Fibroblast of the aortic adventitia (primary cell): ENCODE measurements around the gene CTTNBP2NL. TPM values are rescaled to one million over a fixed set of nuclear protein-coding genes. Genes with fewer than 3 reads are reported as not detected.

Experiments used
- DNase-seq: peaks from one replicate; pipeline ENCODE4 v3.0.0-alpha.2; 2010; ENCODE audit warnings: low read depth
- H3K4me3 ChIP-seq: 2 replicates; pipeline ENCODE4 v1.5.1; 2011; ENCODE audit warnings: low read depth, mild to moderate bottlenecking, control low read depth, low read length, moderate library complexity
- total RNA-seq: library from RNA; depleted of rRNA; stranded (reverse); fragments of >200 nt; gene quantifications from 2 replicates; pipeline ENCODE4 v1.2.3, GENCODE V29; 2012; ENCODE audit warnings: low replicate concordance
- TF ChIP-seq, protein P1 (sequence below): IDR thresholded peaks from 2 replicates; pipeline ENCODE4 v1.5.1; 2011; ENCODE audit warnings: mild to moderate bottlenecking, low read length, control low read depth, inconsistent platforms; ENCODE audit not compliant: insufficient read depth

CTTNBP2NL gene
- total RNA-seq, 1 donor, result 27.0 TPM

DNA sequence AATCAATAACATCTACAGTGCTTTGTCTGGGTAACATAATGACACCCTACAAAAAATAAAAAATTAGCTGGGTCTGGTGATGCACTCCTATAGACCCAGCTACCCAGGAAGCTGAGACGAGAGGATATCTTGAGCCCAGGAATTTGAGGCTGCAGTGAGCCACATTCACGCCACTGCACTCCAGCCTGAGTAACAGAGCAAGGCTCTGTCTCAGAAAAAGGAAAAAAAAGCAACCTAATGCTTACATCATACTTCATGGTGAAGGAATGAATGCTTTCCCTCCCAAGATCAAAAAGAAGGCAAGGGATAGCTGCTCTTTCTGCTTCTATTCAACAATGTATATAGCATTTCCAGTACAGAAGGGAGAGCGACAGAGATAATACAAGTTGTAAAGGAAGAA, 24.2 kb upstream of the CTTNBP2NL start:
- TF ChIP-seq, protein P1, sequence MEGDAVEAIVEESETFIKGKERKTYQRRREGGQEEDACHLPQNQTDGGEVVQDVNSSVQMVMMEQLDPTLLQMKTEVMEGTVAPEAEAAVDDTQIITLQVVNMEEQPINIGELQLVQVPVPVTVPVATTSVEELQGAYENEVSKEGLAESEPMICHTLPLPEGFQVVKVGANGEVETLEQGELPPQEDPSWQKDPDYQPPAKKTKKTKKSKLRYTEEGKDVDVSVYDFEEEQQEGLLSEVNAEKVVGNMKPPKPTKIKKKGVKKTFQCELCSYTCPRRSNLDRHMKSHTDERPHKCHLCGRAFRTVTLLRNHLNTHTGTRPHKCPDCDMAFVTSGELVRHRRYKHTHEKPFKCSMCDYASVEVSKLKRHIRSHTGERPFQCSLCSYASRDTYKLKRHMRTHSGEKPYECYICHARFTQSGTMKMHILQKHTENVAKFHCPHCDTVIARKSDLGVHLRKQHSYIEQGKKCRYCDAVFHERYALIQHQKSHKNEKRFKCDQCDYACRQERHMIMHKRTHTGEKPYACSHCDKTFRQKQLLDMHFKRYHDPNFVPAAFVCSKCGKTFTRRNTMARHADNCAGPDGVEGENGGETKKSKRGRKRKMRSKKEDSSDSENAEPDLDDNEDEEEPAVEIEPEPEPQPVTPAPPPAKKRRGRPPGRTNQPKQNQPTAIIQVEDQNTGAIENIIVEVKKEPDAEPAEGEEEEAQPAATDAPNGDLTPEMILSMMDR, result no peak
- no peak for DNase-seq

DNA sequence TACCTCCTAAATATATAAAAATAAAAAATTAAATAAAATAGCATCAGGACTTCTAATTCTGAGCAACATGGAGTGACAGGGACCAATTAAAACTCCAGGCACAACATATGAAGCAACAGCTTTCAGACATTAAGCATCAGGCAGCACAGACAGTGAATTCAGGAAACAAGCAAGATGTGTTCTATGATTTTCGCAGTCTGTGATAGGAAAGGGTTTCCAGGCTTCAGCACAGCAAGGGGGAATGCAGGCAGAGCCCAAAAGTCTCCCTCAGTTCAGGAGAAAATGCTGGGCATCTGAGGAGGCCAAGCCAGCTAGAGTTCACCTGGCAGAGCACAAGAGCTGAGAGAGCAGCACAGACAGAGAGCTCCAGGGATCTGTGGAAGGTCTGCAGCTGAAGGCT, 22.2 kb upstream of the CTTNBP2NL start:
- no peak overlapping the region for H3K4me3 ChIP-seq
- DNase-seq, result no peak
- TF ChIP-seq, protein P1, result no peak

More for the DNA sequence above, 24.2 kb upstream of the CTTNBP2NL start:
- no peak overlapping the region for H3K4me3 ChIP-seq

DNA sequence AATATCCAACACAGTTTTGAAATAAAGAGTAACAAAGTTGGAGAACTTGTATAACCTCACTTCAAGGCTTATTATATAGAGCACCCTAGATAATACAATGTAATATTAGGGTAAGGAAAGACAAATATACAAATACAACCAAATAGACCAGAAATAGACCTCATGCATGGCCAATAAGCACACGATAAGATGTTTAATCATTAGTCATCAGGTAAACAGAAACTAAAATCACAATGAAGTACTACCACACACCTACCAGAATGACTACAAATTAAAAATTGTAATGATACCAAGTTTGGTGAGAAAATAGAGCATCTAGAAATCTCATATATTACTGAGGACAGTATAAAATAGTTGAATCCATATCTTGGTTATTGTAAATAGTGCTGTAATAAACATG, 20.3 kb upstream of the CTTNBP2NL start:
- no peak overlapping the region for H3K4me3 ChIP-seq
- TF ChIP-seq, protein P1, result no peak
- DNase-seq, result no peak

DNA sequence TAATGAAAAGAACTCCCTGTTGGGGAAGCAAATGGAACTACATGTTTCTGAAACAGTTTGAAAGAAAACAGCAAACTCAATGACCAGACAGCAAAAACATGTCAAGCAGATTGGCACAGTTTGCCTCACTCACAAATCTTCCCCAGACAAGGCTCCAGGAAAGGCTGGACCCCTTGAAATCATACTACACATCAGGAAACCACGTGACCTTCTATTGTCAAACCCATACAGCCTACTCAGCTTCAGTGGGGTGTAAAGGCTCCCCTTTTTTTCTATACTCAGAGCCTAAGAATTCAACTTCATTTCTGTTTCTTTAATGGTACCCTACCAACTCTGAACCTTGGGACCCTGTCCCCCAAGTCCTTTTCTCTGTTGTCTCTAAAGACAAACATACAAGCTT, 15.7 kb upstream of the CTTNBP2NL start:
- H3K4me3 ChIP-seq, result no peak overlapping the region
- DNase-seq, result no peak
- TF ChIP-seq, protein P1, result no peak

DNA sequence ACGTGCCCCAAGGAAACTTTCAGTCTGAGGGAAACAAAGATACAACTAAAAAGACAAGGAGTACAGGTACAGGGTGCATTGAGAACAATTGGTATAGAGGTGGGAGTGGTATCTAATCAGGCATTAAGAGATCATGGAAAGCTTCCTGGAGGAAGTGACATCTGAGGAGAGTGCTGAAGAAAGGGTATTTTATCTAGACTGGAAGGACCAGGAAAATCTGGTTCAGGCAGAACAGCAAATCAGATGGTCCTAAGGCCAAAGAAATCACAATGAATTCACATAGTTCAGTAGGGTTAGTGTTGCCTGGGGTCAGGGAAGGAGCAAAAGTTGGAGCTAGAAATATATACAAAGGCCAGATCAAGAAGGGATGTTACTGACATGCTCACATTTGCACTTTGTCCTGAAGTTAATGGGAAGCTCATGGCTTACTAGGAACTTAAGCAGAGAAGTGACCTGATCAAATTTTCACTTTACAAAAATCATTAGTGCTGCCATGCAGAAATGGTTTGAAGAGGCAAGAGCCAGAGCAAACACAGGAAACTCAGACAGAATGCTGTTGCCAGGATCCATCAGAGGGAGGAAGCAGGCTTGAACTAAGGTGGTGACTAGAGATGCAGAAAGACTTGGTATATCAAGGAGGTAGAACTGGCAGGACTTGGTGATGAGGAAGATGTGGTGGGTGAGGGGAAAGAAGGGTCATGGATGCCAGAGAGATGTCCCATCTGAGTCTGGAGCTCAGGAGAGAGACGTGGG, 14.5 kb upstream of the CTTNBP2NL start:
- TF ChIP-seq, protein P1, result no peak
- H3K4me3 ChIP-seq, result no peak overlapping the region
- DNase-seq, result no peak

DNA sequence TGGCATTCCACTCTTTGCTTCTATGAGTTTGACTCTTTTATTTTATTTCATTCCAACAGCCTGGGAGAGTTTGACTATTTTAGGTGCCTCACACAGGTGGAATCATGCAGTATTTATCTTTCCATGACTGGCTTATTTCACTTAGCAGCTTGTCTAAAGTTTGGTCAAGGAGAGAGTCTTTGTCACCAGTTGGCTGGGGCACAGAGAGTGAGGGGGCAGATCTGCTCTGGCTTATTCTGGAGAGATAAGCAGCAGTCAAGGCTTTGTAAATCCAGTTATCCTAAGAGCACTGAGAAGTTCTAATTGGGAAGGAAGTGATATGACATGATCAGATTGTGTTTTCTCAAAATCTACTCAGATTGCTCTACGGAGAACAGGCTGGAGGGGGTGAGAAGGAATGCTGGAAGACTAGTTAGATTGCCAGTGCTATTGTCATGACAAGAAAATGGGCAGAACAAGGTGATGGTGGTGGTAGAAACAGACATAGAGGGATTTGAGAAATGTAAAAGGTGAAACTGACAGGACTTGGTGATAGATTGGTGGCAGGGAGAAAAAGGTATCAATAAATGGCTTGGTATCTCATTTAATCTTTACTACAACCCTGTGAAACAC, 12.1 kb upstream of the CTTNBP2NL start:
- DNase-seq, result no peak
- TF ChIP-seq, protein P1, result no peak

More for the DNA sequence above, 12.1 kb upstream of the CTTNBP2NL start:
- H3K4me3 ChIP-seq, result no peak overlapping the region
